Fibroblast of gingiva (primary cell): ENCODE results near the gene KIFC1.

Experiments
- DNase-seq: peaks from one replicate; pipeline ENCODE4 v3.0.0-alpha.2; 2011; ENCODE audit warnings: low read depth

Gene KIFC1

DNA sequence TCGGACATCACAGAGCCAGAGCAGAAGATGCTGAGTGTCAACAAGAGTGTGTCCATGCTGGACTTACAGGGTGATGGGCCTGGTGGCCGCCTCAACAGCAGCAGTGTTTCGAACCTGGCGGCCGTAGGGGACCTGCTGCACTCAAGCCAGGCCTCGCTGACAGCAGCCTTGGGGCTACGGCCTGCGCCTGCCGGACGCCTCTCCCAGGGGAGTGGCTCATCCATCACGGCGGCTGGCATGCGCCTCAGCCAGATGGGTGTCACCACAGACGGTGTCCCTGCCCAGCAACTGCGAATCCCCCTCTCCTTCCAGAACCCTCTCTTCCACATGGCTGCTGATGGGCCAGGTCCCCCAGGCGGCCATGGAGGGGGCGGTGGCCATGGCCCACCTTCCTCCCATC is 51.4 kb downstream of the KIFC1 start:
- no peak for DNase-seq

DNA sequence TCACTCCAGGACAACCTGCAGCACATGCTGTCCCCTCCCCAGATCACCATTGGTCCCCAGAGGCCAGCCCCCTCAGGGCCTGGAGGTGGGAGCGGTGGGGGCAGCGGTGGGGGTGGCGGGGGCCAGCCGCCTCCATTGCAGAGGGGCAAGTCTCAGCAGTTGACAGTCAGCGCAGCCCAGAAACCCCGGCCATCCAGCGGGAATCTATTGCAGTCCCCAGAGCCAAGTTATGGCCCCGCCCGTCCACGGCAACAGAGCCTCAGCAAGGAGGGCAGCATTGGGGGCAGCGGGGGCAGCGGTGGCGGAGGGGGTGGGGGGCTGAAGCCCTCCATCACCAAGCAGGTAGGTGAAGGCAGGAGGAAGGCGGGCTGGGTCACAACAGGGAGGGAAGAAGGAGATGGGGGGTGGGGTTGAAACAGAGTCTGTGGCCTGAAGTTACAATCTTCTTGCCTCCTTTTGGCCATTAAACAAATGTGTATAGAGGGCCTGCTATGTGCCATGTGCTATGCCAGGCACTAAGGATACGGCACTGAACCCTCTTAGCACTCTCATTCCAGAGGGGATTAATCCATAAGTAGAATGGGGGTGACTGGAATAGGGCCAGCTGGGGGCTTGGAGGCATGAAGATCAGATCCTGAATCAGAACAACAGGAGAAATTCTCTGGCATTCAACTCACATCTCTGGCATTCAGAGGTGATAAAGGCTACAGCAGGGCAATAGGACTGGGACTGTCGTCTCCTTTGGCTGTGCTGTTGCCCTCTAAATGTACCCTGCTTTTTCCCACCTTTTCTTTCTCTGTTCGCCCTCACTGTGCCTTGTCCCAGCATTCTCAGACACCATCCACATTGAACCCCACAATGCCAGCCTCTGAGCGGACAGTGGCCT is 52.2 kb downstream of the KIFC1 start:
- DNase-seq: no peak

DNA sequence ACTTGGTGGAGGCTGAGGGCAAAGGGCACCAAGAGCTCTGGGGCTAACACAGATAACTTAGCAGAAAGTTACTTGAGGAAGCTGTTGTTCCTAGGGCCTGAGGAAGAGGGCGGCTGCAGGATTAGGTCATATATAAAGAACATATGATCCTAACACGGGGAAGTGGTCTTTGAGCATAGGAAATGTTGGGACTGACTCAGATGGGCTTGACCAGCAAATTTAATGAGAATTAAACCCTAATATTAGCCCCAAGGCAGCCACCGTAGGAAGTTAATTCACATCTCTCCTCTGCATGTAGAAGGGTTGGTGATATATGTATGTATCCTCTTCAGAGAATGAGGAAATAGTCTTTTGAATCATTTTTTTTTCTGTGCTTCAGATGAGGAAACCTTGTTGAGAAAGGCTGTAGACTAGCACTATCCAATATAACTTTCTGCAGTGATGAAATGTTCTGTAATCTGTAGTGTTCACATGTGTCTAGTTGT is 53.5 kb downstream of the KIFC1 start:
- DNase-seq: no peak

DNA sequence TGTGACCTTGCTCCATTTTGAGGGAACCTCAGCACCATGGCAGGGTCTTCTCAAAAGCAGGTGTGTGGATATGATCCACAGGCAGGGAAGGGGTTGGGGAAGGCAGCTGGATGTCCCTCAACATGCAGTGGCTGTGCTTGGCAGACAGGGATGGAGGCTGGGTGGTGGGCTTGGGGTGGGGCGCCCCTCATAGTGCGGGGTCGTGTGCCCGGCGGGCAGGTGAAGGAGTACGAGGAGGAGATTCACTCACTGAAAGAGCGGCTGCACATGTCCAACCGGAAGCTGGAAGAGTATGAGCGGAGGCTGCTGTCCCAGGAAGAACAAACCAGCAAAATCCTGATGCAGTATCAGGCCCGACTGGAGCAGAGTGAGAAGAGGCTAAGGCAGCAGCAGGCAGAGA is 54.7 kb downstream of the KIFC1 start:
- no peak for DNase-seq

DNA sequence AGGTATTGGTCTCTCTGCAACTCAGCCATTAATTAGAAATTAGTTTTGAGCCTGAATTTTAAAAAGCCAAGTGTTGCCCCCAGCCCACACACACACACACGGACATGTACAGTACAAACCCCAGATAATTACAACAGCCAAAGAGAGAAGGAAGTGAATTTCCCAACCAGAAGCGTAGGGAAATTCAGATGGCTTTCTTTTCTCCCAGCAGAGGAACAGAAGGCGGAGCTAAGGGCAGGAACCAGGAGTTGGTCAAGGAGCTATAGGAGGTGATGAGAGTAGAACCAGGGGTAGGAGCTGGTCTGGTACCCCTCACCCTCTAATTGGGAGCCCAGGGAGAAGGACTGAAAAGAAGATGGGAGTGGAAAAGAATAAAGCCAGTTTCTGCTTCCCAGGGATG is 58.8 kb downstream of the KIFC1 start:
- DNase-seq: no peak

DNA sequence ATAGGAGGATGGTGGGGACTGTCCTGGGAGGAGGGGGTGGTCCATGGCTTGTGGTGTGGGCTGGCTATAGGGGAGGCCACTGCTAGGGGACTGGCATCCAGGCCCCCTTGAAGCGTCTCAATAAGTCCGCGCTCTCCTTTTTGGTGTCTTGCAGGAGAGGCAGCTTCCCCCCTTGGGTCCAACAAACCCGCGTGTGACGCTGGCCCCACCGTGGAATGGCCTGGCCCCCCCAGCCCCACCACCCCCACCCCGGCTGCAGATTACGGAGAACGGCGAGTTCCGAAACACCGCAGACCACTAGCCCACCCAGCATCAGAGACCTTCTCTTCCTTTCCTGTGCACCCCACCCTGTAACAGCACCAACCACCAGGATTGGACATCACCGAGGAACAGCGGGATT is 60.0 kb downstream of the KIFC1 start:
- no peak for DNase-seq

DNA sequence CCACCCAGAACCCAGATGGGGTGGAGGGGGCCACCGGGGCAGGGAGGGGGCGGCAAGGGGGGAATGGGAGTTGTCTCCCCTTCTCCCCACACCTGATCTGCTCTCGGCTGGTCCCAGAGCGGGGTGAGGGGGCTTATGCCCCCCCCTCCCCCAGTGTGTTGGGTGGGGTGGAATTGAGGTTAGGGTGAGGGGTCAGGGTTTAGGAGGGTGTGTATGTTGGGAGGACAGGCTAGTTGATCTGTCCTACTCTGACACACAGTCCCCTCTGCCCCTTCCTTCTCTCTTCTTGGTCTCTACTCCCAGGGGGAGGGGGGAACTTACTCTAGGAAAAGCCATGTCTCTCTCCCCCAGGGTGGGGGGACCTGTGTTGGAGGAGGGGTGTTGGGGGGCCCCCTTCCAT is 60.9 kb downstream of the KIFC1 start:
- DNase-seq: no peak

DNA sequence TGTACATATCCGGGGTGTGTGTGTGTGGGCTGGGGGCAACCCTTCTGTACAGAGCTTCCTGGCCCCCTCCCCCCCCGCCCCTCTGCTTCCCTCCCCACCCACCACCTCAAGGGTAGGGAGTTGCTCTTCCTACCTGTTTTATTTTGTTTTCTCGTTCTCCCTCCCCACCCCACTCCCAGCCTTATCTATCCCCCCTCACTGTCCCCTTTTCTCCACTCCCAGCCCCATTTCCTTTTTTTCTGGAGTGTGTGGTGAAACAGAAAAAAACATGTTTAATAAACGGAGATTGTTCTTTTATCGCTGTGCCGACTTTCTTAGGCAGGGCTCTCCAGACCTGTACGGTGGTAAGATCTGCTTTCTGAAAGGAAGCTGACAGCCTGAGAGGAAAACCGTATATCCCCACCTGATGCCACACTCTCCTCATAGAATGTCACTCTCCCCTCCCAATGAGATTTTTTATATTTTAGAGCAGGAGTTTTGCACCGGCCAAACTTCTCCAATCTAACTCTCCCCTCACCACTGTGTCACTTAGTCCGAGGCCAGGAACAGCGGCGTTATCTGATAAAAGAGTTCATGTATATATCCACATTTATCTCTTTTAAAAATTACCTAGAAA is 61.9 kb downstream of the KIFC1 start:
- no peak for DNase-seq

DNA sequence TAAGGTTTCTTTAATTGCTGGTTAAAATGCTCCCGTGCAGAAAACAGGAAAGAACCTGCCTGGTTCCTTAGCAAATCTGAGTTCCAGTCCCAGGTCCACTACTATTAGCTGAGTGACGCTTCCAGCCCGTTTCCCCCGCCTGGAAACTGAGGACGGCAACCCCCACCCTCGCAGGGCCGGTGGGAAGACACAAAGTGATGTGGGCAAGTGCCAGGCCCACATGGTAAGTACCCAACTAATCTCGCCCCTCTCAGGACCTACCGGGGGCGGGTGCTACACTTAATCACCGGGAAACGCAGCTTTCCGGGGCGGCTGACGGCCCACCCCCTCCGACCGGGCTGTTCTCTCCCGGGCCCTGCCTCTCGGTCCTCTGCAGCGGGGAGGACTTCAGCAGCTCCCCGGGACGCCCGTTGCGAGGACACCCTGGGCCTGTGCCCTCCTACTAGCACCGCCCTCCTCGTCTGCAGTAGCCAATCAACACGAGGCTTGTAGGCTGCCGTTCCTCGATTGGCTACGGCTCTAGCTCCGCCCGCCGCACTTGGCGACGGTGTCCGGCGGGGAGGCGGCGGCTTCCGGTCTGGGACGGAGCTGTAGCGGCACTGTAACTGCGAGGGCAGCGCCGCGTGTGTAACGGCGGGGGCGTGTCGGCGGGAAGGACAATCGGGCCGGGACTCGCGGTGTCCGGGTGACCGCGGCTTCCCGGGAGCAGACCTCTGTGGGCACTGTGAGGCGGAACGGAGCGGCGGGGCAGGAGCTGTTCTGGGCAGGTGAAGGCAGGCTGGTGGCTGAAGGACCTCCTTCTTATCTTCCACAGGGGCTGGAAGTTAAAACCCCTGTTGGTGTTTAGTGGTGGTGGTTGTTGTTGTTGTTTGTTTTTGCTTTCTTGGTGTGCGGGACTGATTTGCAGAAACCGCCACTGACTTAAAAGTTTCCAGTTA is 62.7 kb downstream of the KIFC1 start, which contains the start of gene ZBTB9:
Gene ZBTB9, plus strand, starts transcription at position 568 of the 938 bp plus-strand sequence. CDS start 525 bp downstream, outside the sequence.
- peak; percentile 95 for DNase-seq

DNA sequence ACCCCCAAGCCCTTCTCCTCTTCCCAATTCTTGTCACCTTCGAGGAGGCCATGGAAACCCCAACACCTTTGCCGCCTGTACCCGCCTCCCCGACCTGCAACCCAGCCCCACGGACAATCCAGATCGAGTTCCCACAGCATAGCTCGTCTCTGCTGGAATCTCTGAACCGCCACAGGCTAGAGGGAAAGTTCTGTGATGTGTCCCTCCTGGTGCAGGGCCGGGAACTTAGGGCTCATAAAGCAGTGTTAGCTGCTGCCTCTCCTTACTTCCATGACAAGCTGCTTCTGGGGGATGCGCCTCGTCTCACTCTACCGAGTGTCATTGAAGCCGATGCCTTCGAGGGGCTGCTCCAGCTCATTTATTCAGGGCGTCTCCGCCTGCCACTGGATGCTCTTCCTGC is 63.4 kb downstream of the KIFC1 start:
- no peak for DNase-seq

DNA sequence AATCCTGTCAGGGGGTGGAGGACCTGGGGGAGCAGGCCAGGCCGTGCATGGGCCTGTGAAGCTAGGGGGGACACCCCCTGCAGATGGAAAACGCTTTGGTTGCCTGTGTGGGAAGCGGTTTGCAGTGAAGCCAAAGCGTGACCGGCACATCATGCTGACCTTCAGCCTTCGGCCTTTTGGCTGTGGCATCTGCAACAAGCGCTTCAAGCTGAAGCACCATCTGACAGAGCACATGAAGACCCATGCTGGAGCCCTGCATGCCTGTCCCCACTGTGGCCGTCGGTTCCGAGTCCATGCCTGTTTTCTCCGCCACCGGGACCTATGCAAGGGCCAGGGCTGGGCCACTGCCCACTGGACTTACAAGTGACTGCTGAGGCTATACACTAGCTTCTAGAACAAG is 64.5 kb downstream of the KIFC1 start:
- no peak for DNase-seq

DNA sequence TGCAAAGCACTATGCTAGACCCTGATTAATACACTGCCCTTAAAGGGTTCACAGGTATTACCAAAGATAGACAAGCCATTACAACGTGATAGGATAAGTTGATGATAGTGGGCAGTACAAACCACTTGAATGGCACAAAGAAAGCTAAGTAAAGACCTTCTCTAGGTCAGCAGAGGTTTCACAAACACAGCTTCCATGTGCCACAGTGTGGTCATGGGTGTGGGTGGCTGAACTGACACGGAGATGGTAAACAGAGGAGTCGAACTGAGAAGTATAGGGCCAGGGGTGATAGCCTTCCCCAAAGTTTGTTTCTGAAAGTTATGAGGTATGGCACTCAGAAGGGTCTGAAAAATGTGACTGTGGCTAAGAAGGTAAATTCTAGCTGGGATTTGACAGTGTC is 67.1 kb downstream of the KIFC1 start:
- DNase-seq: no peak

DNA sequence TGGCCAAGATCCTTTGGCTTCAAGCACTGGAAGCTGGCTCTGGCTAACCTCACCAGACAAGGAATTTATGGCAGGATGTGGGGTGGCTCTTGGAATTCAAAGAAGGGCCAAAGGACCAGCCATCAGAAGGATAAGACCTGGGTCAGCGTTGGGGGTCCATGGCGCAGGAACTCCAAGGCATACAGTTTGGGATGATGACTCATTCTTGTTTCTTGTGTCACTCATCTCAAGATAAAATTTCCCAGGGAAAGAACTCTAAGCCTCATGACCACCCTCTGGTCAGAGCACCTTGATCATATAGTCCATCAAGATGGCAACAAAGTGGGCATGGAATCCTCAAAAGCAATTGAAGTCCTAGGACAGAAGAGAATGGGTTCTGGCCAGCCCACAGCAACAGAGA is 67.6 kb downstream of the KIFC1 start:
- no peak for DNase-seq
